Heart right ventricle (tissue), 16 donors: ENCODE data around the gene IL19. TPM values are rescaled to one million over a fixed set of nuclear protein-coding genes. Genes with fewer than 3 reads are reported as not detected.

Experiments
- ATAC-seq, 8 donors: fragments of 200-7000 bp; cut with Tn5 transposase; one replicate each; pipeline ENCODE4 v1.9.1; 2020; ENCODE audit warnings: mild to moderate bottlenecking in 8 of 8, moderate library complexity in 8 of 8, moderate number of reproducible peaks in 1 of 8
- DNase-seq, 2 donors: peaks; one replicate each; pipeline ENCODE4 v3.0.0-alpha.2; 2020
- H3K27ac ChIP-seq, 10 donors: fragments of 200-600 bp; sonication (generic) in 2 of 10; one replicate each; pipeline versions ENCODE4 v1.5.0 to v1.8.0; 2020 to 2022; ENCODE audit warnings: mild to moderate bottlenecking in 3 of 10
- H3K27me3 ChIP-seq, 7 donors: fragments of 200-600 bp; one replicate each; pipeline ENCODE4 v1.8.0; 2021 to 2022; ENCODE audit warnings: mild to moderate bottlenecking in 2 of 7
- H3K36me3 ChIP-seq, 9 donors: fragments of 200-600 bp; sonication (generic) in 1 of 9; one replicate each; pipeline versions ENCODE4 v1.5.0 to v1.8.0; 2020 to 2022; ENCODE audit warnings: mild to moderate bottlenecking in 2 of 9
- H3K4me1 ChIP-seq, 9 donors: fragments of 200-600 bp; sonication (generic) in 1 of 9; one replicate each; pipeline versions ENCODE4 v1.5.0 to v1.8.0; 2020 to 2022; ENCODE audit warnings: mild to moderate bottlenecking in 4 of 9
- H3K4me3 ChIP-seq, 10 donors: fragments of 200-600 bp; sonication (generic) in 2 of 10; one replicate each; pipeline versions ENCODE4 v1.5.0 to v1.8.0; 2020 to 2022; ENCODE audit warnings: mild to moderate bottlenecking in 7 of 10, moderate library complexity in 2 of 10
- H3K9me3 ChIP-seq, 11 donors: fragments of 200-600 bp in 10 of 11; sonication (generic) in 2 of 11; one replicate each; pipeline versions ENCODE4 v1.5.0 to v1.8.0; 2013 to 2022; ENCODE audit warnings: mild to moderate bottlenecking in 2 of 11, control low read depth in 1 of 11, moderate library complexity in 1 of 11
- WGBS, 2 donors: extraction: QIAGEN DNeasy Blood & Tissue Kit; methylation state at CpG; one replicate each; pipeline ENCODE4 v1.1.7; 2013; ENCODE audit warnings: inconsistent platforms in 1 of 2; 5-methylcytosine and 5-hydroxymethylcytosine counted together
- intact Hi-C, 10 donors: fragments of 100-400 bp; cut with DNase I; formaldehyde crosslinking; loops; one replicate each; pipeline versions ENCODE4 v1.11.1 to v1.14.2; 2022
- polyA plus RNA-seq, 2 donors: library from polyadenylated mRNA; stranded (reverse); fragments of 200-250 nt; gene quantifications; one replicate each; pipeline ENCODE4 v1.2.3, GENCODE V29; 2013
- total RNA-seq, 10 donors: library from RNA; stranded (reverse); fragmentation: NEBNext Ultra II Directional in 3 of 10; extraction: Animal tissue kit (Norgen Biotek cat#: 25700) in 3 of 10; gene quantifications; one replicate each; pipeline versions ENCODE4 v1.2.1 to v1.2.4, GENCODE V29; 2021 to 2023
- TF ChIP-seq, protein P1 (sequence below), 9 donors: fragments of 200-600 bp; sonication (generic) in 2 of 9; IDR thresholded peaks; one replicate each; pipeline versions ENCODE4 v1.5.0 to v1.8.0; 2021 to 2022; ENCODE audit warnings: antibody characterized with exemption in 9 of 9, mild to moderate bottlenecking in 5 of 9, moderate library complexity in 1 of 9
- donor health status: Arrhythmogenic right ventricular cardiomyopathy.
- donor health status: ischemic (EF 13 %, LVEDD 7.1; RV severe dilation, severe dysfunction).
- donor health status: healthy with polysubstance abuse.
- donor health status: DM: no; HTN: yes; CAD: no.
- donor health status: DM: no; HTN: no; CAD: no.
- donor health status: ischemic (EF 25% LVEDD 6.9; RV normal size, moderate dysfunction).
- donor health status: ischemic (EF 25% LVEDD 5.7; RV mildly dilated, moderate dysfunction).
- donor health status: healthy.
- donor health status: DM: yes; HTN: yes; CAD: no.
- donor health status: Ischemic cardiomyopathy.
- donor health status: ischemic (EF 35%, LVEDD 5.7; RV mildly dilated, moderate dysfunction).
- donor health status: nonischemic (EF 11% LVEDD 7.7; RV severe dilation, severe dysfunction).
- donor health status: DM: yes; HTN: yes; CAD: no.
- donor health status: PGD.
- donor health status: ischemic (EF 29% LVEDD 5.4; RV normal size, mild dysfunction).
- donor health status: nonischemic (EF 23%, LVEDD 6.1; RV moderate dilation, normal function).

IL19 gene
- total and polyA plus RNA-seq, 12 donors: not detected

DNA sequence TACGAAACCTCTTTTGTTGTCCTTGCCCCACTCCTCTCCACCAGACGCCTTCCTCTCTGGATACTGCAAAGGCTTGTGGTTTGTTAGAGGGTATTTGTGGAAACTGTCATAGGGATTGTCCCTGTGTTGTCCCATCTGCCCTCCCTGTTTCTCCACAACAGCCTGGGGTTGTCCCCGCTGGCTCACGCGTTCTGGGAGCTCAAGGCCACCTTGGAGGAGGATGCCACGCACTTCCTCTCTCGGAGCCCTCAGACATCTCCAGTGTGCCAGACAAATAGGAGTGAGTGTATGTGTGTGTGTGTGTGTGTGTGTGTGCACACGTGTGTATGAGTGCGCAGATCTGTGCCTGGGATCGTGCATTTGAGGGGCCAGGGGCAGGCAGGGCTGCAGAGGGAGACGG, 37.6 kb upstream of the IL19 start:
- intact Hi-C loops: loop anchor here in 6 of 10 donors (5.0 to 10.0 kb wide), 5 partner anchors 72 to 182 kb away; partner anchors contain the start of gene DYRK3 (in 2 of the 6)
- H3K4me1 ChIP-seq: peaks cover 3 to 65% (median 36%) of the 10 kb centered on the region in 9 donors

DNA sequence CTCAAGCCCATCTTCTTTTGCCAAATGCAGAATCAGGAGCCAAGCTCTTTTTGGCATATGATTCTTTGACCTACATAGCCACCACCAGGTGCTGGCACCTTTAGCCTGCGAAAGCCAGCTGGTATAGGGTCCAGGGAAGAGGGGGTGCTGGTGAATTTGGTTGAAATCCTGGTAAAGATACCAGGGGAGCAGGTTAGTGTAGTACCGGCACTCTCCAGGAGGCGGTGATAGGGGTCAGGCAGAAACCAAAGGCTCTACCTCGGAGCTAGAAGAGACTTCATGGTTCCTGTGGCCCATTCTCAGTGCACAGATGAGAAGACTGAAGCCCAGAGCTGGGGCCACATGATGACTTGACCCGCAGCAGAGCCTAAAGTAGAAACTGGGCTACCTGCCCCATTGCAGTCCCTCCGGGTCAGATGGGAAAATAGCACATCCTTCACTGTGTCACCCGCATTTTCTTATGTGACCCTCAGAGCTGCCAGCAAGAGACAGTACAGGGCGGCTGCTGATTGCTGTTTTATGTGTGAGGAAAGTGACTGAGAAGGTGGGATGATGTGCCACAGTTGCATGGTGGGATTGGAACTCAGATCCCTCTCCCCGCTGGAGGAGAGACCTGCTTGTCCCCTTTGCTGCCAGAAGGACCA, 36.0 kb upstream of the IL19 start:
- TF ChIP-seq, protein P1, sequence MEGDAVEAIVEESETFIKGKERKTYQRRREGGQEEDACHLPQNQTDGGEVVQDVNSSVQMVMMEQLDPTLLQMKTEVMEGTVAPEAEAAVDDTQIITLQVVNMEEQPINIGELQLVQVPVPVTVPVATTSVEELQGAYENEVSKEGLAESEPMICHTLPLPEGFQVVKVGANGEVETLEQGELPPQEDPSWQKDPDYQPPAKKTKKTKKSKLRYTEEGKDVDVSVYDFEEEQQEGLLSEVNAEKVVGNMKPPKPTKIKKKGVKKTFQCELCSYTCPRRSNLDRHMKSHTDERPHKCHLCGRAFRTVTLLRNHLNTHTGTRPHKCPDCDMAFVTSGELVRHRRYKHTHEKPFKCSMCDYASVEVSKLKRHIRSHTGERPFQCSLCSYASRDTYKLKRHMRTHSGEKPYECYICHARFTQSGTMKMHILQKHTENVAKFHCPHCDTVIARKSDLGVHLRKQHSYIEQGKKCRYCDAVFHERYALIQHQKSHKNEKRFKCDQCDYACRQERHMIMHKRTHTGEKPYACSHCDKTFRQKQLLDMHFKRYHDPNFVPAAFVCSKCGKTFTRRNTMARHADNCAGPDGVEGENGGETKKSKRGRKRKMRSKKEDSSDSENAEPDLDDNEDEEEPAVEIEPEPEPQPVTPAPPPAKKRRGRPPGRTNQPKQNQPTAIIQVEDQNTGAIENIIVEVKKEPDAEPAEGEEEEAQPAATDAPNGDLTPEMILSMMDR (IDR thresholded peaks at IDR 0.05): peak; percentile 42 to 79 (median 65)
- intact Hi-C loops: loop anchor here in 9 of 10 donors (2.0 to 10.0 kb wide), 8 partner anchors 70 to 183 kb away; partner anchors contain the start of gene DYRK3 (in 2 of the 9)
- Histone ChIP-seq H3K36me3 (peaks cover 4 to 78% (median 42%) of the 10 kb centered on the region in 9 donors), H3K9me3 (no peaks in the 10 kb centered on the region), H3K4me3 (no peak overlapping the region), H3K27ac (peak overlapping the region in 1 of 10 donors; percentile 70), H3K4me1 (peaks cover 10 to 65% (median 44%) of the 10 kb centered on the region in 9 donors), H3K27me3 (no peaks in the 10 kb centered on the region)
- ATAC-seq (peak in 5 of 8 donors; percentile 14 to 31 (median 24)), DNase-seq (peak in 1 of 2 donors; percentile 37)
- 70 to 81% methylated on average over 9 of the region's 9 CpGs for WGBS, 2 donors

More for the DNA sequence above, 37.6 kb upstream of the IL19 start:
- no peak overlapping the region for H3K4me3 ChIP-seq
- peaks cover 4 to 90% (median 49%) of the 10 kb centered on the region in 9 donors for H3K36me3 ChIP-seq
- ATAC-seq (no peak), DNase-seq (no peak)
- 80 to 87% methylated on average over 11 of the region's 11 CpGs for WGBS, 2 donors
- H3K27me3 ChIP-seq: no peaks in the 10 kb centered on the region
- TF ChIP-seq, protein P1 (IDR thresholded peaks at IDR 0.05): no peak
- no peak overlapping the region for H3K27ac ChIP-seq
- no peaks in the 10 kb centered on the region for H3K9me3 ChIP-seq

DNA sequence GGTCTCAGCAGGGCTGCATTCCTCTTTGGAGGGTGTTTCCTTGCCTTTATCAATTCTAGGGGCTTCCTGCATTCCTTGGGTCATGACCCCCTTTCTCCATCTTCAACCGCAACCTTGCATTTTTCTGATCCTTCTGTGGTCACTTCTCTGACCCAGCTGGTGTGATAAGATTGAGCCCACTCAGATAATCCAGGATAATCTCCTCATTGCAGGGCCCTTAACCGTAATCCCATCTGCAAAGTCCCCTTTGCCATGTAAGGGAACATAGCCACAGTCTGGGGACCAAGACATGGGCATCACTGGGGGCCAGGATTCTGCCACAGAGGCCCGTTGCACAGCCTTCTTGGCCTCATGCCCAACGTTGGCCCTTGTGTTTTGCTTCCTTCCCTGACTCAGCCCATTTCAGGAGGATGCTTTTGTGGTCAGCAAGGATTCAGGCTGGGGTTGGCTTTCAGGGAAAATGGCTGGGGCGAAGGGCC, 35.0 kb upstream of the IL19 start:
- TF ChIP-seq, protein P1 (IDR thresholded peaks at IDR 0.05): no peak
- no peak for DNase-seq
- H3K27ac ChIP-seq: peak overlapping the region in 5 of 10 donors; percentile 12 to 70 (median 25)
- no peaks in the 10 kb centered on the region for H3K9me3 ChIP-seq
- peaks cover 4 to 68% (median 33%) of the 10 kb centered on the region in 9 donors for H3K36me3 ChIP-seq
- ATAC-seq: no peak
- WGBS, 2 donors: 62 to 65% methylated on average over 5 of the region's 5 CpGs
- intact Hi-C loops: loop anchor here in 7 of 10 donors (2.0 to 10.0 kb wide), 7 partner anchors 69 to 182 kb away; partner anchors contain the start of gene DYRK3 (in 2 of the 7)
- no peaks in the 10 kb centered on the region for H3K27me3 ChIP-seq
- H3K4me3 ChIP-seq: no peak overlapping the region
- peaks cover 10 to 68% (median 44%) of the 10 kb centered on the region in 9 donors for H3K4me1 ChIP-seq

DNA sequence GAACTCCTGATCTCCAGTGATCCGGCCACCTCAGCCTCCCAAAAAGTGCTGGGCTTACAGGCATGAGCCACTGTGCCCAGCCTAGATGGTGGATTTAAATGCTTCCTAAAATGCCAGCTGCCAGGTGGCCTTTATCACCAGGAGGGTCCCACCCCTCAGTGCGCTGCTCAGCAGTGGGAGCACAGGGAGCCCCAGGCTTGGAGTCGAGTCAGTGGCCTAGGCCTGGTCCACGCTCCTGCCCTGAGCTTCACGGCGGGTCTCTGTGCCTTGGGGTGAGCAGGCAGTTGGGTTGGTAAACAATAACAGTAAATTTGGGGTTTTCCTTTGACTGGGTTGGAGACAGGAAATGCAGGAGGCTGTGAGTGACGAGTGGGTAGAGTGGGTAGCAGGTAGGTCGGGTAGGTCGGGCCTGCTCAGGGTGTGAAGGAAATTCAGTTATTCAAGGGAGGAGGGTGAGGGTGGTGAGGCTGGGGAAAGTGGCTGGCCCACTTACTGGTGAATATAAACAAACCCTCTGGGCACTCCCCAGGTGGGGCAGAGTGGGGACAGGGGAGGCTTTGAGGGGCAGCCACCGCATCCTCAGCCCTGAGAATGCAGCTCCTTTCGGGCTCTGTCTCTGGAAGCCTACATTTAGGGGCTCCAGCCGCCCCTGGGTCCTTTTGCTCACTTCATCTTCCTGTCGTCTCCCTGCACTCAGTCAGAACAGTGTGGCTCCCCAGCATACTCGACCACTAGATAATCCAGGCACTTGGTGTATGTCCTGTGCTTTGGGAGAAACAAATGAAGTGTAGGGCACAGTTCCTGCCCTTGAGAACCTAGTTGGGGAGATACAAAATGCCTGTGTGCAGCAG, 33.5 kb upstream of the IL19 start:
- DNase-seq (no peak), ATAC-seq (peak in 7 of 8 donors; percentile 6 to 71 (median 27))
- TF ChIP-seq, protein P1 (IDR thresholded peaks at IDR 0.05): no peak
- no peaks in the 10 kb centered on the region for H3K9me3 ChIP-seq
- 71 to 73% methylated on average over 14 of the region's 14 CpGs for WGBS, 2 donors
- H3K27me3 ChIP-seq: no peaks in the 10 kb centered on the region
- H3K27ac ChIP-seq: peak overlapping the region; percentile 23 to 74 (median 70)
- no peak overlapping the region for H3K4me3 ChIP-seq
- intact Hi-C loops: loop anchor here in 7 of 10 donors (5.0 to 10.0 kb wide), 6 partner anchors 68 to 180 kb away; partner anchors contain the start of gene DYRK3 (in 2 of the 7)
- peaks cover under 1 to 53% (median 19%) of the 10 kb centered on the region in 9 donors for H3K36me3 ChIP-seq
- H3K4me1 ChIP-seq: peaks cover 10 to 68% (median 44%) of the 10 kb centered on the region in 9 donors
